Measurements from ENCODE around the gene SPSB3. TPM values are rescaled to one million over a fixed set of nuclear protein-coding genes. Genes with fewer than 3 reads are reported as not detected.

Gene SPSB3
- total and polyA plus RNA-seq, 9 of the 15 experiments (the other 6 are each of a cell fraction or from before 2014, with no cell fraction given): 0.39 to 37.4 (median 7.1) TPM

GRCh38 chr16:1772908-1773702 lies 9.3 kb downstream of the SPSB3 start, which contains the start of gene MRPS34 (continued):
- TF ChIP-seq MGA (IDR thresholded peaks at IDR 0.05) (peak; percentile 82), HMGXB4 (CRISPR knock-in tag; IDR thresholded peaks at IDR 0.05) (peak; percentile 87; the same call in 1 of the 2 replicates), ZNF431 (CRISPR knock-in tag; IDR thresholded peaks at IDR 0.05) (peak; percentile 54), KLF13 (tag; IDR thresholded peaks at IDR 0.05; ENCODE audit: borderline replicate concordance, low read depth) (peak; percentile 86), SETDB1 (IDR thresholded peaks at IDR 0.05; ENCODE audit: low read length) (no peak), RBBP5 (IDR thresholded peaks at IDR 0.05; ENCODE audit: borderline replicate concordance, insufficient read depth, low read length, poor library complexity, severe bottlenecking) (peak; percentile 97), NFRKB (IDR thresholded peaks at IDR 0.05; ENCODE audit: low read depth) (peak; percentile 84), CREB3L1 (IDR thresholded peaks at IDR 0.05; ENCODE audit: borderline replicate concordance, low read depth) (peak; percentile 40; the same call in 1 of the 2 replicates), RNF2 (IDR thresholded peaks at IDR 0.05) (no peak), CXXC5 (CRISPR knock-in tag; IDR thresholded peaks at IDR 0.05) (peak; percentile 96), DMBX1 (CRISPR knock-in tag; IDR thresholded peaks at IDR 0.05; ENCODE audit: borderline replicate concordance) (peak; percentile 60; the same call in 1 of the 2 replicates)

Data from K562 (cell line).